NCI-H2081 treated with DMSO at 0.1 percent for 48 hours (cell line): Measurements from ENCODE around the gene TTC7B.

Experiments used
- DNase-seq: peaks from one replicate; lab custom pipeline; 2025; lab: John Stamatoyannopoulos, UW

Gene TTC7B

DNA sequence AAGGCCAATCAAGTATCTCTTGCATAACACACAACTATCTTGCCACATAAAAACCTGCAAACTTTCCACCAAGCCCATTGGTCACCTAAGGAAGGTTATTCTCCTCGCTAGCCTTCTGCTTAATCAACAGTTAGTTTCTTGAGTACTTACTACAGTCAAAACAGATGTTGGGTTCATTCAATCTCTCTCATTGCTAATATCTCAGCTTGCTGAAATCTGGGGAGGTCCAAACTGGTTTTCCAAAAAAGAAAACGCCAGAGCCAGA lies 74.6 kb downstream of the TTC7B start:
- DNase-seq = no peak

DNA sequence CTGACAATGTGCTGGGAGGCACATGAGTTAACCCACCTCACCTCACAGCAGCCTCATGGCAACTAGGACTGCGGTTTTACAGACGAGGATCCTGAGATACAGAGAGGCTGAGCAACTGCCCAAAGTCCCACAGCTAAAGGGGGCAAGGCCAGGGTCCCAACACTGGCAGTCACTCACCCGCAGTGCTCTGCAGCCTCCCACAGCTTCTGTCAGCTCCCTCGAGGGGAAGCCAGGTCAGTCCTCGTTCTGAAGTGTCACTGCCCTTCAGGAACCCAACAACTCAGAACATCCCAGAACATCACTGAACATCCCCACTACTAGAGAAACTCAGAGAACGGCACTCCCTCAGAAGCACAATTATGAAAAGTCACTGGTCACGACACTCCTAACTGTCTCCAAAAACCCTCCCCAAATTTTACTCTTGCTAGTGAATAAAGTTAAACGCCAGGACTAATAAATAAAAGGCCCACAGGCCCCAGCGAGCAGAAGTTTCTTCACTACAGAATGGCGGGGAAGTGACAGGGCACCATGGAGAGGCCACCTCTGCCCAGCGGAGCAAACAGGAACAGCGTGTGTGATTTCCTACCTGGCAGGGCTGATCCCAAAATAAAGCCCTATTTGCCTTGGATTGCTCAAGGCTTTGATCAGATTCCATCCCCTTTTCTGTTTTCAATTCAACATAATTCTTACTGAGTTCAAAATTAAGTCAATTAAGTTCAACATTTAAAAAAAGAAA lies 75.1 kb downstream of the TTC7B start:
- DNase-seq = no peak

DNA sequence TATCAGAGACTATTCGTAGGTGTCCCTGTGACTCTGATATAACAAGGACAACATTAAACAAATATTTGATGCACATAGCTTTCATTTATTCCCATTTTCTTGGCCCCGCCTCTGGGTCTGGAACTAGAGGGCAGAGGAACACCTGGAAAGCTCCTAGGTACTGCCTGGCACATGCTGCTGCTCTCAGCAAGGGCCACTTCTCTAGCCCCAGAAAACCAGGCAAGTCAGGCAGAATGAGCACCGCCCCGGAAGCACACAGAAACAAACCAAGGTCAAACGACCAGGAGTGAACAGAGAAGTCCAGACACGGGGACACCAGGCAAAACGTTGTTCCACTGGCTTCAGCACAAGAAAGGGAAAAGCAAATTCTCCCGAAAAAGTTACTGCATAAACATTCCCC lies 76.1 kb downstream of the TTC7B start:
- no peak for DNase-seq

DNA sequence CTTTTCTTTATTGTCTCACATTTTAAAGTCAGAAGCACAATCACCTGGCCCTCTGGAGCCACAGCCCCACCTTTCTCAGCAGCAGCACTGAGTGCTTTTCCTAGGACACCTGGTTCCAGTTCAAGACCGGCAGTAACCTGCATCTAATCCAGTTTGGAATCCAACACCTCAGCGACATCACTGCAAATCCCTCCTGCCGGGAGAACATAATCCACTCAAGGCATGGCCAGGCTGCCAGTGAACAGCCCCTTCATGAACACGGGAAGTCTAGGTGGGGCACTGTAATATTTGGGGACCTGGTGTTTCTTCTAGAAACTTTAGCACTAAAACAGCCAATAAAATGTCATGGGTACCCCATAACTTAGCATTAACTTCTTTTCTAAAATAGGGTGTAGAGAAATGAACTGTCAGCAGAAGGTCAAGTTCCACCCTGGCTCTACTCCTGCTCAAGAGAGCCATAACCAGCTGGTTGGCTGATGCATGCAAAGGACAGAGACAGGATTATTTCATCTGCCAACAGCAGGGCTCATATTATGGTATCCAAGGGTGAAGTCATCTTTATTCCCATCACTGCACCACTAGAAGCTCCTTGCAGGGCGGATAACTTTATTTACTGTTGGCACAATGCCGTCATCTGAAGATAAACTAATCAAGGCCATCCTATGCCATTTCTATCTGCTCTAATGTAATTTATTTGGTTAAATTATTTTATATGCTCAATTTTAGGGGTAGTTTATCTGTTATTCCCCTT lies 76.7 kb downstream of the TTC7B start:
- no peak for DNase-seq

DNA sequence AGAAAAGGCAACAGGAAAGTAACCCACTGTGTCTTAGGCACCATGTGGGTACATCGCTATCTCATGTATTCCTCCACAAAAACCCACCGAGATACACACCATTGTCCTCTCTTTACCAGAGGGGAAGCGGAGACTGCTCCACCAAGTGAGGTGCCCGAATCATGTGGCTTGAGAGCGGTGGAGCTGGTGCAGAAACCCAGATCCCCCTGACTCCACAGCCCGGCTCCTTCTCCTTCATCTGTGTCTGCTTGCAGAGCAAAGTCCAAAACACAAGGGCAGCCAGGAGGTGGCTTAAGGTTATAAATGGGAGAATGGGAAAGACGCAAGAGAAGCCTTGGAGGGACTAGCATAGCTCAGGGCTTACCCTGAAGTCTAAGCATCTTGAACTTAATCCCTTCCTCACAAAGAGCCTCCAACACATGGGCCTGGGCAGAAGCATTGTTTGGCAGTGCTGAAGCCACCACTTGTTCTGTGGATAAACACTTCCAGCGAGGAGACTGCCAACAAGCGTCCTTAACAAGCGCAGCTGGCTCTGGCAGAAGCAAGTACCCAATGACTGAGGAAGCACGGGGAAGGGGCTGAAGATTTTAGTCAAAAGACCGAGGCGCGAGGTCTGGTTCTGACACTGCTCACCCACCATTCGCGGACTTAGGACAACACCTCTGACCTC lies 83.0 kb downstream of the TTC7B start:
- DNase-seq = no peak

DNA sequence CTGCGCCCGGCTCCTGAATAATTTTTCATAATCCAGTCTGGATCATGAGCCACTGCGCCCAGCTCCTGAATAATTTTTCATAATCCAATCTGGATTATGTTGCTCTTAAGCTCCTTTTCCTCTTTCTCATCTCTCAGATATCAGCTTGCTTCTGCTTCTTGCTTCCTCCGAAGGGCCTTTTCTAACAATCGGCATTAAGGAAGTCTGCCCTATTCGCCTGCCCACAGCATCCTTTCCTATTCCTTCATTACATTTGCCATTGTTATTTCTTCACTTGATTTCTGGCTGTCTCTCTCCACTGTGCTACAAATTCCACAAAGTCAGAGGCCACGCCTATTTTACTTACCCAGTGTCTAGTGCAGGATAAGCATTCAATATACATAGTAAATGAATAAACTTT lies 83.5 kb downstream of the TTC7B start:
- DNase-seq = no peak

DNA sequence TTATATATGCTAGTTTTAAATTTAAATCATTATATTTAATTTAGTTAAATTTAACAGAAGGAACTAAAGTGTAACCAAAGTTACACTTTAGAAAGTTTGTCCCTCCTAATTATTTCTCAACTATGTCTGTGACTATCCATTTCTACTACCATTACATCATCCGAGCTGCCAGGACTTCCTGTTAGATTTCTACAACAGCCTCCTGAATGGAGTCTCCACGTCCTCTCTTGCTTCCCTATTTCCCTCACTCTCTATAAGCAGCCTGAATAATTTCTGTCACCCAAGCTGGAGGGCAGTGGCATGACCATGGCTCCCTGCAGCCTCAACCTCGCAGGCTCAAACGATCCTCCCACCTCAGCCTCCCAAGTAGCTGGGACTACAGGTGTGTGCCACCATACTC lies 84.1 kb downstream of the TTC7B start:
- no peak for DNase-seq

DNA sequence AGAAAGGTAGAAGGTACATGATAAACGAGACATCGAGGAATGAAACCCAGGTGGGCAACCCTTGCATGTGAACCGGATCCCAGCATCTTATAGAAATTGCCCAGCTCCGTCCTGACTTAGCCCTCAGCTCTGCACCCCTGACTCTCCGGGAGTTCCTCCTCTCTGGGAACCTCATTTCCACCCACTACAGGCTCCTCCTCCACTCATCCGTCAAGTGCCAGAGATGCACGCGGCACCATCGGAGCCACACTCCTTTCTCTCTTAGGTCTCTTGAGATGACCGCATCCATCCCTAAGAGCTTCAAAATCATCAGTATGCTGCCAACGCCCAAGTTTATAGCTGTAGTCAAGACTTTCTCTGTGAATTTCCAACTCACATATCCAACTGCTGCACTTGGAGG lies 84.7 kb downstream of the TTC7B start:
- DNase-seq = no peak

DNA sequence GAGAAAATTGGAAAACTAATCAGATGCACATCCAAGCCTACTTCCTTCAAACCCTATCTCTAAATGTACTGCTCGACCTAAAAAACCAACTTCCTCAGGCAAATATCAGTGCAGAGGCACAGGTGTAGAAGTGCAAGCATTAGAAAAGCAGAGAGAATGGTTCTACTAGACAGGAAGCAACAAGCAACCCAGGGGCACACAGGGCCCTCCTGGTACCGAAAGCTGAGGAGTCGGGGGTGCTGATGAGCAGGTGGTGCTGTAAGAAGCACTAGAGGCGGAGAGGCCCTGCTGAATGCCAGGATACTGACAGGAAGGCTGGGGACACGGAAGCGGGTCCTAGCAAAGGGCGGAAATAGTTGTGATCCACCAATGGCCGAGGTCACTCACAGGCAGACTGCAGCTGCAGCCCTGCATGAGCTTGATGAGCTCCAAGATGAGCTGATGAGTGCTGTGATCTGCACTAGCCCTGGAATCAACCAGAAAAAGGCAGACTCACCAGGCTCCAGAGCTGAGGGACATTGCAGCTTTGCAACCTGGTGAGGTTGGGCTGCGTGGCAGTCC lies 85.9 kb downstream of the TTC7B start:
- no peak for DNase-seq

DNA sequence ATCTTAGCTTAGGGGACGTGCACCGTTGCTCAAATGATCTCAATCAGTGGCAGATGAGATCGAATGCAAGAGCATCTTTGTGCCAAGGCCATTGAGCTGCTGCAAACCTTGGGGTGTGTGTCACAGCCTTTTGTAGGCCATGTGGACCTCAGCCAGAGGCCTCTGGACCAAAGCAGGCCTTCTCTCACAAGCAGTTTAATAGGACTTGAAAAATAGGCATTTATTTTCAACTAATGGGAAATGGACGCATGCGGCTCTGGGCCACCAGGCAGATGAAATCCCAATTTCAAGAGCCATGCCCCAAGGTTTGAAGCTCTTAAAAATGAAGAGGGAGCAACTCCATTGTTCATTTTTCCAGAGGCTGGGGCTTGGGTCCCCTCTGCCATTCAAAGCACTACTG lies 87.3 kb downstream of the TTC7B start:
- no peak for DNase-seq

DNA sequence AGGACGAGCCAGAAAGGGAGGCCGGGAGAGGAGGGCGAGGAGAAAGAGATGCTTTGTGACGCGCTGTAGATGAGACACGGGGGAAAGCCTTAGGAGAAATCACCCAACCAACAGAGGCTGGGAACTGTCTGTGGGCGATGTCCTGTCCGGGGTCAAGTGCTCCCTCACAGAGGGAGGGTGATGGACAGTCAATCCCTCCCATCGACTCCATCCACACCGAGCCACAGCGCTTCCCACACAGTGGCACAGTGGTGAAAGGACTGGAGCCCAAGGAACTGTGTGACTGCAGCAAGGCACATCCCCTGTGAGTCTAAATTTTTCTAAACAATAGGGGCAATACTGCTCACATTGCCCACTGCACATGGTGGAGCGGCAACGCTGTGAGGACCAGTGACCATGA lies 89.1 kb downstream of the TTC7B start:
- DNase-seq = no peak

DNA sequence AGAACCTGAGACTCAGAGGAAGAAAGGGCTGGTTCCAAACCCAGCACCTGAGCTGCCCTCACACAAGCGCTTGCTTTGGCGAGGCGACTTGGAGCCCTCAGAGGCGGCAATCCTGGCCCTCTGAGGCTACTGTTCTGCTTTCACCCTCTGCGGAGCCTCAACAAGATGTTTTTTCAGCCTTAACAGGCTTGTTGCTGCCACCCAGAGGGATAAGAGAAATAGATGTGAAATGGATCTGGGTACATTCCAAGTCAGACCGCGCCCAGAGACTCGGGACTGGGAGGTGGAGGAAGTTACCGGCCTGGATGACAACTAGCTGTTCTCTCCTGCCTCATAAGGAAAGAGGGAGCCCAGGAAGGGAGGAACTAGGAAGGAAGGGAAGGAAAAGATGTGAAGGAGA lies 89.6 kb downstream of the TTC7B start:
- DNase-seq = no peak

DNA sequence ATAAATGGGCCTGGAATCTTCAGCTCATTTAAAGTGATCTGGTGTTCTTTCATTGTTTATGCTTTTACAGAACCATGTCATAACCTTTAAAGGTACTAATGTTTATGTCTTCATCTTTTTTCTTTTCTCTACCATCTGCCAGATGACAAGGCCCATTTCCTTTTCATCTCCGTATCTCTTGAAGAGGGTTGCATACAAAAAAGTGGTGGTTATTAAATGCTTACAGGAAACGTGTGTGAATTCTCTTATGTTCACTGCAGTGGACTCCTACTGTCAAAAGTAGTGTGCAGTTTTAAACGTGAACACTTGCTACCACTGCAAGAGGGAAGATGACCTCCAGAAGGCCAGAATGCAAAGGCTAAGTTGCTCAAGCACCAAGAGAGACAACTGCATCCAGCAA lies 91.4 kb downstream of the TTC7B start:
- DNase-seq = no peak

DNA sequence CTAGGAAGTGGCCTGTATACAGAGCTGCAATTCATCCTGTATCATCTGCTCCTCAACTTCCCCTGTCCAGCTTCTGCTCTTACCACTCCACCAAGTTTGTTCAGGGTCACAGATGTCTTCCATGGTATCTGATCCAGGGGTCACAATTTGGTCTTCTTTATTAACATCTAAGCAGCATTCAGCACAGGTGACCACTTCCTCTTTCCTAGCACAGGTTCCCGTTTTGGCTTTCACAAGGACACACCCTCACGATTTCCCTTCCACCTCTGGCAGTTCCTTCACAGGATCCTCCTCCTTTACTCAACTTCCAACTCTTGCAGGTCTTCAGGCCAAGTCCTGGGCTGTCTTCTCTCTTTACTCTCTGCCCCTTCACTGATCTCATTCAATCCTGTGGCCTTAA lies 93.6 kb downstream of the TTC7B start:
- no peak for DNase-seq

DNA sequence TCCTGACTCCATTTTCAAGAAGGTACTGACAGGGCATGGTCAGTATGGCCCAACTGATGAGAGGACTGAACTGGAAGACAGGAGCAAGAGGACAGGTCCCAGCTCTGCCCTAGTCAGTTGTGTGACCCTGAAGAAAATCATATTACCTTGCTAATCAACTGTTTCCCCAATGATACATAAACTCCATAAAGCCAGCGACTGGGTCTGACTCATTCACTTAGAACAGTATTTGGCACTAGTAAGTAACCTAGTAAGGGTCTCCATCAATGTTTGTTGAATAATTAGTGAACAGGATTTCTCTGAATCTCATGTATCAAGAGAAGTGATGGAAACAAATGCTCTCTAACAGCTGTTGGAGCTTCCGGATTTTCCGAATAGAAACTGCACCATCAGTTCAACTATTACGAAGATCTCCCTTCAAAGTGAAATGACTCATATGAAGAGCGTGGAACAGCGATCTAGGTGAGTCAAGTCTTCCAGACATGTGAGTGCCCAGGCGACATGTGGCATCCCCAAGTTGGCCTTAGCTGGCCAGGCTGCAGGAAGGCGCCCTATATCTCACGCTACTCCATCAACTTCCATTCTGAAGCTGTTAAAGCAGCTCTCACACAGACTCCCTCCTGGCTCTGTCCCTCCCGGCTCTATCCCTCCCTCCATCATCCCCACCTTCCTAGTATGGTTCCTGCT lies 94.5 kb downstream of the TTC7B start:
- DNase-seq = no peak

DNA sequence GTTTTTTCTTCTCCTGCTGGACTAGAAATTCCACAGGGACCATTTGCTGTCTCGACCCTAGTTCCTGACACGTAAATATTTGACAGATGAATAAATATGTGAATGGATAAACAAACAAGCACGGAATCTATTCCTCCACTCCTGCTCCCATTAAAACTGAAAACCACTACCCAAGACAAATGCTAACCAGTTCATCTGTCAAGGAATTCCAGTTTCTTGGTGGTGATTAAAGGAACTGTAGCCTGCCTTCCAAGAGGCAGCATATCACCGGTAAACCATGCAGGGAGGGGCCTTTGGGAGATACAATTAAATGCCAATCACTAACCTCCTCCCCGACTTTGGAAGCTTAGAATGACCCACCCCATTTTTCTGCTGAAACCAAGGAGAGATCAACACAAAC lies 95.4 kb downstream of the TTC7B start:
- DNase-seq = no peak

DNA sequence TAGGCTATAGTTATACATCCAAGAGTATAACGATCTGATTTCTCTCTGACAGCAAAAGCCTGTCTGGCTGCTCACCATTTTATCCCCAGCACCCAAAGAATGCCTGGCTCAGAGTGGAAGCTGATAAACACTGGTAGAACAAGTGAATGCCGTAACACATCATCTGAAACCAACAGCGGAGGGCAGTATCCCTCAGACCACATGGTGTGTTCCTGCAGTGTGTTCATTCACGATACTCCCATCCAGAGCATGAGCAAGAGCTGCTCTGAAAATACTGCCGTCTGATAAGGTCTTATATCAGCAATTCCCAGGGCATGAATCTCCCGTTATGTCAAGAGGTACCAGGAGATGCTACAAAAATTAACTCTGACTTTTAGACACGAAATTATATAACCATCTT lies 95.9 kb downstream of the TTC7B start:
- DNase-seq = no peak

DNA sequence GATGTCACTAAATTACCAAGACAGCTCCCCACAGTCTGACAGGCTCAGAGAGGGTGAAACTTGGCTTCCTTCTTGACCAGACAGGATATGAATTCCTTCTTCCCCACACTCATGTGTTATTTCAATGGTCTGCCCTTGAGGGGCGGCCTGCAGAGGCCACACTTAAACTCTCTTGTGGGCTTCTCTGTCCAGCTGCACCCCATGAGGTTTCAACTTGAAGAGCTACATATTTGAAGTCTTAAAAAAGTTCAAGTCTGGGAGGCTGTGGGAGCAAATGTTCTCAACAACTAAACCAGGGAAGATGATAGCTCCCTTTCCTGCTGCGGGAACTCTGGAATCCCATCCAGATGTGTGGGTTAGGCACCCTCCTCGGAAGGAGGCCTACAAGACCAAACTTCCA lies 98.3 kb downstream of the TTC7B start:
- no peak for DNase-seq

DNA sequence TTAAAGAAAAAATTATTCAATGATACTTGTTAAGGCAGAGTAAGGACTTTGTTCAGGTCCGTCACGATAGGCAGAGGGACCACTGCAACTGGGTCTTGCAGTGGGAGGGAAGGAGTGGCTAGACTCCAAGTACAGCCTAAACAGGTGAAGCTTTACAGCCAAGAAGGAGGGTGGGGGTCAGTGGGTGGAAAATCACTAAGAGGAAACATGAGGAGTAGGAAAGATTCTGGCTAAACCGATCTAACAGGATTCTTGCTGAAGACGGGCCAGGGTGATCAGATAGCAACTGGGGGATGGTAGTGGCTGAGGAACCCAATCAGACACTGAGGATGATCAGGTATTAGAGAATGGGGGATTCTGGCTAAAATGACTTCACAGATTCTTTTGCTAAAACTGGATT lies 100.2 kb downstream of the TTC7B start:
- DNase-seq = no peak

DNA sequence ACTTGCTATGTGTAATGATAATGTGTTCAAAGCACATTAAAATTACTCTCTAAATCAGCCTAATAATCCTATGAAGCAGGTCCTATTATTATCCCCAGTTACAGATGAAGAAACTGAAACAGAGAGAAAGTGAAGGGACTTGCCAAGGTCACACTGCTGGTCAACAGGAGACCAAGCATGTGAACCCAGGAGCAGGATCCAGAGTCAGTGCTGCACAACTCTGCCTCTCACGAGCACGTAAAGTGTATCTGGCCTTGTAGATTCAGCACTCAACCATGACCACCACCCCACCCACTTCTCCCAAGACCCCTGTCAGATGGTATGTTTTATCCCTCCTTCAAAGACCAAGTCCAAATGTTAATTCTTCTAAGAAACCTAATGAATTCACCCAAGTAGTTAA lies 100.7 kb downstream of the TTC7B start:
- no peak for DNase-seq

DNA sequence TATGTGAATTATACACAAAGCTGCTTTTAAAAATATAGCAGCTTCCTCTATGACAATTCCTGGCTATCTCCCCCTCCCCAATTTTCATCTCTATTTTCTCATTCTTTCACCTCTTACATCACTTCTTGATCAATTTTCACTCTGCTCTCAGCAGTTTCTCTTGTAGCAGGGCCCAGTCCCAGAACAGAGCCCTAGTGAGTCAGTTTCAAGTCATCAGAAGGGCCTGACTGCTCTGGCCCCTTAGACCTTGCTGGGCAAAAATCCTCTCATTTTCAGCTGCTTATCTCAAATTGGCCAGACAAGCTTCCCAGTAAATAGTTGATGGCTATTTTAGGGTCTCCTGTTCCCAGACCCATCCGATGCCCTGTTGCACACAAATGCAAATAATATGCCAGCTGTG lies 101.4 kb downstream of the TTC7B start:
- DNase-seq = no peak

DNA sequence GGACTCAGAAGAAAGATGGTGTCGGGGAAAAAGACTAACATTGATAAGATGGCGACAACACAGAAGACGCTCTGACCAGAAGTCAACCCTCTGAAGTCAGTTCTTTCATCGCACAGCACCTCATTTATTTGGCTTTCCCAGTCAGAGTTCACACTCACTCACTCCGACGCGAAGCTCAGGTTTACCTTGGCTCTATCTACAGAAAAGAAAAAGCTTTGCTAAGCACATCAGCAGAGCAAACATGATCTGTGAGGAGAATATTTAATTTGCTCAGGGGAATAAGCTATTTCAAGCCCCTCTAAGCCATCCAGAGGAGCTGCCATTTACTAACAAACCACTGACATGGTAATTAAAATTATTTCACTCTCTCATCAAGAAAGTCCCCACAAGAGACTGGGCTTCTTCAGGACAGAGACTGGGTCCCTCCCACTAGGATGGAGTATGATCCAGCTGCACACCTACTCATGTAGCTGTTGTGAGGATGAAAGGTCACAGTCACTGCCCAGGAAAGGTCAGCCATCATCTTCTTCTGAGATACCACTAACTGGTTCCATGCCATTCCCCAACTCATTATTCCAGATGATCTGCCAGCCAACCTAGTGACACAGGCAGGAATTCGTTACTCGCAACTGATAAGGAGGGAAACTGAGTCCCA lies 111.4 kb downstream of the TTC7B start:
- DNase-seq = no peak
